Keratinocyte (primary cell): Measurements from ENCODE around the gene REG1B. TPM values are rescaled to one million over a fixed set of nuclear protein-coding genes. Genes with fewer than 3 reads are reported as not detected.

Source experiments
- DNase-seq: peaks from one replicate; pipeline ENCODE4 v3.0.0-alpha.2; 2011; ENCODE audit warnings: low read depth, missing footprints, low spot score
- FAIRE-seq: peaks from 2 replicates; lab custom pipeline; 2011; peaks lifted over from hg19 to GRCh38; lab: Jason Lieb, UNC
- H2AFZ ChIP-seq: 2 replicates; pipeline ENCODE4 v1.6.0; 2012; ENCODE audit warnings: low read length, control low read depth, inconsistent platforms; ENCODE audit not compliant: control insufficient read depth
- H3K27ac ChIP-seq: 2 replicates; pipeline ENCODE4 v1.5.1; 2011; ENCODE audit warnings: low read length; ENCODE audit not compliant: control insufficient read depth, insufficient read depth
- H3K27me3 ChIP-seq: 3 replicates; pipeline ENCODE4 v1.6.0; 2011; ENCODE audit warnings: low read length; ENCODE audit not compliant: control insufficient read depth, insufficient read depth; ENCODE audit errors: extremely low read depth
- H3K36me3 ChIP-seq, 2 experiments: 2 replicates in 1 of 2; 3 replicates in 1 of 2; pipeline ENCODE4 v1.5.1; 2011; ENCODE audit warnings: low read length in 2 of 2, mild to moderate bottlenecking in 1 of 2; ENCODE audit not compliant: control insufficient read depth in 2 of 2, insufficient read depth in 2 of 2; ENCODE audit errors: extremely low read depth in 1 of 2
- H3K4me1 ChIP-seq: 3 replicates; pipeline ENCODE4 v1.5.1; 2011; ENCODE audit warnings: low read length; ENCODE audit not compliant: control insufficient read depth, insufficient read depth; ENCODE audit errors: extremely low read depth
- H3K4me2 ChIP-seq: 3 replicates; pipeline ENCODE4 v1.6.0; 2011; ENCODE audit warnings: low read depth, low read length; ENCODE audit not compliant: control insufficient read depth, insufficient read depth; ENCODE audit errors: extremely low read depth
- H3K4me3 ChIP-seq, 3 experiments: fragments of 200-600 bp in 1 of 3; sonication (generic) in 1 of 3; 2 replicates in 2 of 3; 3 replicates in 1 of 3; pipeline ENCODE4 v1.5.1; 2011 to 2016; ENCODE audit warnings: low read length in 3 of 3, mild to moderate bottlenecking in 3 of 3, control low read depth in 2 of 3, inconsistent platforms in 1 of 3, low read depth in 1 of 3, mixed read lengths in 1 of 3, mixed run types in 1 of 3, moderate library complexity in 1 of 3; ENCODE audit not compliant: control insufficient read depth in 2 of 3, insufficient read depth in 2 of 3; ENCODE audit errors: extremely low read depth in 1 of 3
- H3K79me2 ChIP-seq: 2 replicates; pipeline ENCODE4 v1.6.0; 2012; ENCODE audit warnings: low read length; ENCODE audit not compliant: control insufficient read depth, insufficient read depth
- H3K9ac ChIP-seq: 3 replicates; pipeline ENCODE4 v1.6.0; 2011; ENCODE audit warnings: low read length; ENCODE audit not compliant: control insufficient read depth, insufficient read depth; ENCODE audit errors: extremely low read depth
- H3K9me1 ChIP-seq: 3 replicates; pipeline ENCODE4 v1.6.0; 2011; ENCODE audit warnings: low read length; ENCODE audit not compliant: control insufficient read depth, insufficient read depth; ENCODE audit errors: extremely low read depth
- H3K9me3 ChIP-seq: 2 replicates; pipeline ENCODE4 v1.5.1; 2012; ENCODE audit warnings: low read depth, low read length; ENCODE audit not compliant: control insufficient read depth
- H4K20me1 ChIP-seq: 3 replicates; pipeline ENCODE4 v1.6.0; 2011; ENCODE audit warnings: low read length; ENCODE audit not compliant: control insufficient read depth, insufficient read depth; ENCODE audit errors: extremely low read depth
- EZH2 ChIP-seq: IDR thresholded peaks from one replicate; pipeline ENCODE4 v1.6.1; 2012; ENCODE audit warnings: inconsistent platforms, mild to moderate bottlenecking, low read length, moderate library complexity
- dilution Hi-C: fragments of 300-500 bp; cut with MboI; formaldehyde crosslinking; loops from one replicate; pipeline ENCODE4 v1.7.0; 2020; ENCODE audit warnings: low sequenced_read_pairs; ENCODE audit not compliant: extremely low pct_ligation_motif_present
- polyA plus RNA-seq, 5 experiments: library from polyadenylated mRNA; depleted of rRNA in 3 of 5; stranded (reverse) in 3 of 5; stranded (forward) in 1 of 5; unstranded in 1 of 5; fragments of >200 nt; gene quantifications; 1 replicate in 1 of 5; 2 replicates in 3 of 5; 3 replicates in 1 of 5; pipeline versions ENCODE4 v1.2.1 to v1.2.3, GENCODE V29; 2011 to 2012; ENCODE audit warnings: missing spikeins in 2 of 5, low read depth in 1 of 5, low replicate concordance in 1 of 5
- TF ChIP-seq, protein P1 (sequence below), 3 experiments: IDR thresholded peaks in 1 of 3; conservative IDR thresholded peaks in 1 of 3; optimal IDR thresholded peaks in 1 of 3; 2 replicates in 2 of 3; 3 replicates in 1 of 3; pipeline versions ENCODE3 to v1.5.1; 2011; ENCODE audit warnings: low read length in 3 of 3, mild to moderate bottlenecking in 3 of 3, moderate library complexity in 2 of 3, control low read depth in 1 of 3, inconsistent platforms in 1 of 3; ENCODE audit not compliant: insufficient read depth in 2 of 3; ENCODE audit errors: extremely low read depth in 1 of 3

Gene REG1B
- polyA plus RNA-seq, 1 donor (not counting 4 experiments of a cell fraction or from before 2014, with no cell fraction given), result not detected

DNA sequence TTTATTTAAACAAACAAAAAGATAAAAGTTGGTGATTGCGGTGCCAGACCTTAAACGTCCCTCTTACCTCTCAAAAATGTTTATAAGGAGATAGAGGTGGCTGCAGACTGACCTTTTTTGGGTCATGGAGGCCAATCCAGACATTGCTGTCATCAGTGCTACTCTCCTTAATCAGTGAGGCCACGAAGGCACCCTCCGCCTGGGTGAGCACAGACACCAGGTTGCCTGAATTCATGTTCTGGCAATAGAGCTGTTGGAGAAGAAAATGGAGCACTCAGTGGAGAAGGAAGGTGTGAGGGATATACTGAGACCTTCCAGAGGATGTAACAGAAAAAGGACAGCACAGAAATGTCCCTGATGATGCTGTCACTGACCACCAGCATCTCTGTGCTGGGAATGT, 1.5 kb downstream of the REG1B start:
- H3K9me3 ChIP-seq, result no peaks in the 10 kb centered on the region
- no peaks in the 10 kb centered on the region for H3K4me1 ChIP-seq
- H3K36me3 ChIP-seq, result no peaks in the 10 kb centered on the region
- H3K4me3 ChIP-seq, result no peak overlapping the region
- no peak for FAIRE-seq
- no peaks in the 10 kb centered on the region for H3K27me3 ChIP-seq
- H3K4me2 ChIP-seq, result no peak overlapping the region
- no peaks in the 10 kb centered on the region for H3K79me2 ChIP-seq
- no peaks in the 10 kb centered on the region for H3K9me1 ChIP-seq
- no peaks in the 10 kb centered on the region for H4K20me1 ChIP-seq
- no peak for TF ChIP-seq EZH2
- TF ChIP-seq, protein P1, sequence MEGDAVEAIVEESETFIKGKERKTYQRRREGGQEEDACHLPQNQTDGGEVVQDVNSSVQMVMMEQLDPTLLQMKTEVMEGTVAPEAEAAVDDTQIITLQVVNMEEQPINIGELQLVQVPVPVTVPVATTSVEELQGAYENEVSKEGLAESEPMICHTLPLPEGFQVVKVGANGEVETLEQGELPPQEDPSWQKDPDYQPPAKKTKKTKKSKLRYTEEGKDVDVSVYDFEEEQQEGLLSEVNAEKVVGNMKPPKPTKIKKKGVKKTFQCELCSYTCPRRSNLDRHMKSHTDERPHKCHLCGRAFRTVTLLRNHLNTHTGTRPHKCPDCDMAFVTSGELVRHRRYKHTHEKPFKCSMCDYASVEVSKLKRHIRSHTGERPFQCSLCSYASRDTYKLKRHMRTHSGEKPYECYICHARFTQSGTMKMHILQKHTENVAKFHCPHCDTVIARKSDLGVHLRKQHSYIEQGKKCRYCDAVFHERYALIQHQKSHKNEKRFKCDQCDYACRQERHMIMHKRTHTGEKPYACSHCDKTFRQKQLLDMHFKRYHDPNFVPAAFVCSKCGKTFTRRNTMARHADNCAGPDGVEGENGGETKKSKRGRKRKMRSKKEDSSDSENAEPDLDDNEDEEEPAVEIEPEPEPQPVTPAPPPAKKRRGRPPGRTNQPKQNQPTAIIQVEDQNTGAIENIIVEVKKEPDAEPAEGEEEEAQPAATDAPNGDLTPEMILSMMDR (optimal IDR thresholded peaks at IDR 0.05 in 1 of 3, IDR thresholded peaks at IDR 0.05 in 1 of 3, conservative IDR thresholded peaks at IDR 0.05 in 1 of 3; ENCODE audit: extremely low read depth in 1 of 3, insufficient read depth in 2 of 3, low read length in 3 of 3), result no peak
- dilution Hi-C loops, result no loop called here
- H2AFZ ChIP-seq, result no peak overlapping the region
- no peak overlapping the region for H3K27ac ChIP-seq
- DNase-seq, result no peak
- no peak overlapping the region for H3K9ac ChIP-seq

DNA sequence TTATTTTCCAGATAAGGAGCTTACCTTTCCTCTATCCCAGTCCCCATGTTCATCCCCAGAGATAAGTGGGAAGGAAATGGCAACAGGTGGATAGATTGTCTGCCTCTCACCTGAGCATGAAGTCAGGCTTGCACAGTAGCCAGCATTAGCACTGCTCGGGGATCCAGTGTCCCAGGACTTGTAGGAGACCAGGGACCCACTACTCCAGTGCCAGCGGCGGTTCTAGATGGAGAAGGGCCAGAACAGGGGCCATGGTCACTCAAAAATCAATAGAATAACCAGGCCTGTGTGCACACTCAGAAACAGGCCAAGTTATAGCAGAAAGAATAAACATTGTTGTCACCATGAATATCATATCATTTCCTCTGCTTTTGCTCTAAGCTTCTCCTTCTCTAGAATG, 2.4 kb downstream of the REG1B start:
- H3K79me2 ChIP-seq, result no peaks in the 10 kb centered on the region
- FAIRE-seq (no peak), DNase-seq (no peak)
- dilution Hi-C loops, result no loop called here
- no peak overlapping the region for H3K4me3 ChIP-seq
- TF ChIP-seq, protein P1 (optimal IDR thresholded peaks at IDR 0.05 in 1 of 3, IDR thresholded peaks at IDR 0.05 in 1 of 3, conservative IDR thresholded peaks at IDR 0.05 in 1 of 3; ENCODE audit: extremely low read depth in 1 of 3, insufficient read depth in 2 of 3, low read length in 3 of 3), result no peak
- no peaks in the 10 kb centered on the region for H3K4me1 ChIP-seq
- no peak overlapping the region for H2AFZ ChIP-seq
- no peak overlapping the region for H3K27ac ChIP-seq
- no peaks in the 10 kb centered on the region for H3K36me3 ChIP-seq
- no peaks in the 10 kb centered on the region for H3K9me1 ChIP-seq
- no peaks in the 10 kb centered on the region for H3K9me3 ChIP-seq
- H4K20me1 ChIP-seq, result no peaks in the 10 kb centered on the region
- no peak overlapping the region for H3K9ac ChIP-seq
- H3K4me2 ChIP-seq, result no peak overlapping the region
- no peaks in the 10 kb centered on the region for H3K27me3 ChIP-seq
